ENCODE data around the gene CCDC148. TPM values are rescaled to one million over a fixed set of nuclear protein-coding genes. Genes with fewer than 3 reads are reported as not detected.
"Not testable (repeated sequence)": the region's sequence is repeated elsewhere in the genome, so short reads cannot be mapped to it uniquely, and the experiment has no call there.

Gene CCDC148
- polyA plus RNA-seq, 2 of the 4 experiments (the other 2 are of a cell fraction) = 0.41 to 0.85 TPM

DNA sequence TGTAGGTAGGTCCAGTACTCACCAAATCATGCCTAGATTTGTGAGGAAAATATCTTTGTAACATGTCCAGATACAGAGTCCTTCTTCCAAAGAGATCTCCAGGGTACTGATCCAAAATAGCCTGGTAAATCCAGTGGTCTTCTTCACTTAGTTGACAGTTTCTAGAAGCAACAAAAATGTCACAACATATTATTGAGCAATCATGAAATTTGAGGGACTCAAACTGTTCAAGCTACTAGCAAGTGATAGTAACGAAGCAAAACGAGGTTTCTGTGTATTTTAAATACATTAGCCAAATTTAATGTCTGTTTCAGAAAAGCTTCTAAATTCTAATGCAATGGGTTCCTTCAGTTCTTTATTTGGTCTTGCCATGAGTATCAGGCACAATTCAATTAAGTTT, 142.8 kb downstream of the CCDC148 start (continued):
- TF ChIP-seq E2F6 (IDR thresholded peaks at IDR 0.05; ENCODE audit: borderline replicate concordance, low read depth) = no peak

DNA sequence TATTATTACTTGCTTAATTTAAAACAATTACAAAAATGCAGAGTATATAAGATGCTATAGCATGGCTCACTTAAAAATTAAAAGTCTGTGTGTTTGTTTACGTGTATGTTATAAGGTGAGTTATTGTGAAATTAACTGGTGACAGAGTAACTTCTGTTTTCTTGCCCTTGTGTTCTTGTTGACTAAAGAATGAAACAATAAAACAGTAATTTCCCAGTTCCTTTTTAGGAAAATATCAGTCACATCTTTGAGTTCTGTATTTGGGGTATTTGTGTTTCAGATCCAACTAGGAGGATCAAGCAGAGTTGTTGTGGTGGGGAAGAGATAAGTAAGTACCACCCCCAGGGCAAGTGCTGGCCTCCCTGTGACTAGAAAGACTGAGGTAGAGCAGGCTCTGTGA, 143.6 kb downstream of the CCDC148 start:
- Histone ChIP-seq H3K27ac (no peak overlapping the region), H3K4me1 (no peaks in the 10 kb centered on the region), H3K4me3 (no peak overlapping the region), H3K9me3 (no peaks in the 10 kb centered on the region), H3K4me2 (no peak overlapping the region)
- FAIRE-seq (no peak), ATAC-seq (no peak), DNase-seq (ENCODE audit: low read depth in 1 of 2, low spot score in 1 of 2) (no peak)
- 57% methylated on average over 1 of the region's 1 CpG for WGBS (ENCODE audit: missing lambda C conversion rate)
- no peak for TF ChIP-seq POLR2A (IDR thresholded peaks at IDR 0.05; ENCODE audit: low read length)
- TF ChIP-seq MAFK (IDR thresholded peaks at IDR 0.05; ENCODE audit: partially characterized antibody) = no peak
- TF ChIP-seq BHLHE40 (IDR thresholded peaks at IDR 0.05; ENCODE audit: low read depth, low read length) = no peak
- no peak for TF ChIP-seq BCL3 (IDR thresholded peaks at IDR 0.05)
- no peak for TF ChIP-seq ZFP36 (IDR thresholded peaks at IDR 0.05; ENCODE audit: borderline replicate concordance, partially characterized antibody)
- no peak for TF ChIP-seq ZNF302 (CRISPR knock-in tag; IDR thresholded peaks at IDR 0.05)
- no peak for TF ChIP-seq RCOR1 (IDR thresholded peaks at IDR 0.05; ENCODE audit: low read depth, low read length)
- ChIA-PET CTCF (no interaction called here), POLR2A (no interaction called here)

DNA sequence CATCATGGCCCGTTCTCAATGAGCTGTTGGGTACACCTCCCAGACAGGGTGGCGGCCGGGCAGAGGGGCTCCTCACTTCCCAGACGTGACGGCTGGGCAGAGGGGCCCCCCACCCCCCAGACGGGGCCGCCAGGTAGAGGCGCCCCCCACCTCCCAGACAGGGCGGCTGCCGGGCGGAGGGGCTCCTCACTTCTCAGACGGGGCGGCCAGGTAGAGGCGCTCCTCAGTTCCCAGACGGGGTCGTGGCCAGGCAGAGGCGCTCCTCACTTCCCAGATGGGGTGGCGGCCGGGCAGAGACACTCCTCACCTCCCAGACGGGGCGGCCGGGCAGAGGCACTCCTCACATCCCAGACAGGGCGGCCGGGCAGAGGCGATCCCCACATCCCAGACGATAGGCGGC, 146.1 kb downstream of the CCDC148 start:
- H3K4me3 ChIP-seq; H3K4me1 ChIP-seq; H3K27ac ChIP-seq; DNase-seq (ENCODE audit: low read depth in 1 of 2, low spot score in 1 of 2); H3K4me2 ChIP-seq; FAIRE-seq; POLR2A ChIA-PET; ATAC-seq; H3K9me3 ChIP-seq; CTCF ChIA-PET: not testable (repeated sequence)
- WGBS (ENCODE audit: missing lambda C conversion rate) = 87% methylated on average over 5 of the region's 27 CpGs

- no peaks in the 10 kb centered on the region for H3K9me3 ChIP-seq
- no peaks in the 10 kb centered on the region for H3K4me1 ChIP-seq
- CTCF ChIA-PET = no interaction called here
- no peak overlapping the region for H3K27ac ChIP-seq
- DNase-seq (ENCODE audit: low read depth in 1 of 2, low spot score in 1 of 2) = no peak
- H3K4me3 ChIP-seq = no peak overlapping the region
- no peak for ATAC-seq
- no peak for TF ChIP-seq HDAC2 (IDR thresholded peaks at IDR 0.05)
- no peak for TF ChIP-seq CBX2 (IDR thresholded peaks at IDR 0.05; ENCODE audit: borderline replicate concordance, low read depth)
- no peak for TF ChIP-seq CBX8 (IDR thresholded peaks at IDR 0.05)
- TF ChIP-seq MYC (IDR thresholded peaks at IDR 0.05; ENCODE audit: borderline replicate concordance, low read length) = no peak
- TF ChIP-seq HOXB13 (CRISPR knock-in tag; IDR thresholded peaks at IDR 0.05; ENCODE audit: low read depth) = no peak
- no peak for TF ChIP-seq HEYL (CRISPR knock-in tag; IDR thresholded peaks at IDR 0.05)
- TF ChIP-seq MAX (IDR thresholded peaks at IDR 0.05) = no peak
- no peak for TF ChIP-seq HOXA7 (CRISPR knock-in tag; IDR thresholded peaks at IDR 0.05)
- no peak for TF ChIP-seq POLR2A (IDR thresholded peaks at IDR 0.05; ENCODE audit: low read length)
- no peak for TF ChIP-seq SMC3 (IDR thresholded peaks at IDR 0.05)
- no peak for TF ChIP-seq CEBPB (IDR thresholded peaks at IDR 0.05)
- no peak for TF ChIP-seq USF2 (IDR thresholded peaks at IDR 0.05)
- TF ChIP-seq HOXB5 (CRISPR knock-in tag; IDR thresholded peaks at IDR 0.05) = no peak
- no peak for TF ChIP-seq EP300 (IDR thresholded peaks at IDR 0.05)
- no peak for TF ChIP-seq FOSL2 (IDR thresholded peaks at IDR 0.05)
- no peak for TF ChIP-seq FOSL2 (CRISPR knock-in tag; IDR thresholded peaks at IDR 0.05)
- TF ChIP-seq ZSCAN20 (CRISPR knock-in tag; IDR thresholded peaks at IDR 0.05) = no peak
- no peak for FAIRE-seq
- POLR2A ChIA-PET = no interaction called here
- WGBS (ENCODE audit: missing lambda C conversion rate) = 49% methylated on average over 2 of the region's 2 CpGs
- no peak overlapping the region for H3K4me2 ChIP-seq
Observed at GRCh38 chr2:158305501-158305900, 151.1 kb downstream of the CCDC148 start.
